ENCODE data around the gene SMCR8.

DNA sequence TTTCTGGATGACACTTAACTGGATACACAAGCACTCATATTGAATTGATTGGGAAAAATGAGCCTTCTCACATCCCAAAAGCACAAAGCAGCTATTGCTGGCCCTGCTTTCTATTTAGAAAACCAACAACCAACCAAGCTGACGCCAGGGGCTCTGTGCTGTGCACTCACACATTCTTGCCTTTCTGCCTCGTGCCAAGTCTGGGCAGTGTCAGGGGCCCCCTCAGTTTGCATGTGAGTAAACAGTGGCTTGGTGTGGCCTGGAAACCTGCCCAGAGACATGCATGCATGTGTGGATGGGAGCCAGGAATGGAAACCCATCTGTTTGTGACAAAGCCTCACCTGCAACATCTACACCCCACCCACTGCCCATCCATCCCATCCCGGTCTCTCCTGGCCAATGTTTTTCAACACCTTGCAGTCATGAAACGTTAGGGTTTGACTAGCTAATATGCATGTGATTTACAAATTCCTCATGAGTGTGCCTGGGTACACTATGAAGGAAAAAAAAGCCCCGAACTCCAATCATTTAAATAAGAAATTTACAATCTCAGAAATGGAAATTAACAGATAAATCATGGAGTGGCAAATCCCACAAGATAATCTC, 34.2 kb upstream of the SMCR8 start:
- TF ChIP-seq, protein P1, sequence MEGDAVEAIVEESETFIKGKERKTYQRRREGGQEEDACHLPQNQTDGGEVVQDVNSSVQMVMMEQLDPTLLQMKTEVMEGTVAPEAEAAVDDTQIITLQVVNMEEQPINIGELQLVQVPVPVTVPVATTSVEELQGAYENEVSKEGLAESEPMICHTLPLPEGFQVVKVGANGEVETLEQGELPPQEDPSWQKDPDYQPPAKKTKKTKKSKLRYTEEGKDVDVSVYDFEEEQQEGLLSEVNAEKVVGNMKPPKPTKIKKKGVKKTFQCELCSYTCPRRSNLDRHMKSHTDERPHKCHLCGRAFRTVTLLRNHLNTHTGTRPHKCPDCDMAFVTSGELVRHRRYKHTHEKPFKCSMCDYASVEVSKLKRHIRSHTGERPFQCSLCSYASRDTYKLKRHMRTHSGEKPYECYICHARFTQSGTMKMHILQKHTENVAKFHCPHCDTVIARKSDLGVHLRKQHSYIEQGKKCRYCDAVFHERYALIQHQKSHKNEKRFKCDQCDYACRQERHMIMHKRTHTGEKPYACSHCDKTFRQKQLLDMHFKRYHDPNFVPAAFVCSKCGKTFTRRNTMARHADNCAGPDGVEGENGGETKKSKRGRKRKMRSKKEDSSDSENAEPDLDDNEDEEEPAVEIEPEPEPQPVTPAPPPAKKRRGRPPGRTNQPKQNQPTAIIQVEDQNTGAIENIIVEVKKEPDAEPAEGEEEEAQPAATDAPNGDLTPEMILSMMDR (IDR thresholded peaks at IDR 0.05 in 2 of 3, conservative IDR thresholded peaks at IDR 0.05 in 1 of 3; ENCODE audit: insufficient read depth in 2 of 3, low read depth in 1 of 3, low read length in 3 of 3), result no peak
- TF ChIP-seq ZBTB17 (CRISPR knock-in tag; IDR thresholded peaks at IDR 0.05), result no peak

Measured in K562 (cell line).